Measurements from ENCODE around the gene SFTPB.

DNA sequence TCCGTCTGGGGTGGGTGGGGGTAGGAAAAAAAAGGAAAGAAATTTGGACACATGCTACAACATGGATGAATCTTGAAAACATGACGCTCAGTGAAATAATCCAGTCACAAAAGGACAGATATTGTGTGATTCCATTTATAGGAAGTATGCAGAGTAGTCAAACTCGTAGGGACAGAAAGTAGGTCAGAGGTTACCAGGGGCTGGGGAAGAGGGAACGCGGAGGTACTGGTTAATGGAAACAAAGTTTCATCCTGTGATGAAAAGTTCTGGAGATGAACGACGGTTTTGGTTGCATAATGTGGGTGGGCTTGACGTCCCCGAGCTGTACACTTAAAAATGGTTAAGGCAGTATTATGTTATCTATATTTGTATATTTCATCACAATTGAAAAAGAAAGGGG lies 4.5 kb upstream of the SFTPB start:
- TF ChIP-seq ZNF70 (CRISPR knock-in tag; IDR thresholded peaks at IDR 0.05) (no peak), ARNTL (CRISPR knock-in tag; IDR thresholded peaks at IDR 0.05; ENCODE audit: borderline replicate concordance, low read depth) (no peak), OSR1 (CRISPR knock-in tag; IDR thresholded peaks at IDR 0.05) (no peak), SNAI2 (CRISPR knock-in tag; IDR thresholded peaks at IDR 0.05) (no peak), ZFP3 (CRISPR knock-in tag; IDR thresholded peaks at IDR 0.05) (no peak), PPARA (CRISPR knock-in tag; IDR thresholded peaks at IDR 0.05; ENCODE audit: borderline replicate concordance) (no peak), BACH2 (CRISPR knock-in tag; IDR thresholded peaks at IDR 0.05; ENCODE audit: borderline replicate concordance) (no peak), ZC3H10 (CRISPR knock-in tag; IDR thresholded peaks at IDR 0.05) (no peak), TCF4 (CRISPR knock-in tag; IDR thresholded peaks at IDR 0.05; ENCODE audit: borderline replicate concordance) (no peak)
- TF ChIP-seq, protein P1, sequence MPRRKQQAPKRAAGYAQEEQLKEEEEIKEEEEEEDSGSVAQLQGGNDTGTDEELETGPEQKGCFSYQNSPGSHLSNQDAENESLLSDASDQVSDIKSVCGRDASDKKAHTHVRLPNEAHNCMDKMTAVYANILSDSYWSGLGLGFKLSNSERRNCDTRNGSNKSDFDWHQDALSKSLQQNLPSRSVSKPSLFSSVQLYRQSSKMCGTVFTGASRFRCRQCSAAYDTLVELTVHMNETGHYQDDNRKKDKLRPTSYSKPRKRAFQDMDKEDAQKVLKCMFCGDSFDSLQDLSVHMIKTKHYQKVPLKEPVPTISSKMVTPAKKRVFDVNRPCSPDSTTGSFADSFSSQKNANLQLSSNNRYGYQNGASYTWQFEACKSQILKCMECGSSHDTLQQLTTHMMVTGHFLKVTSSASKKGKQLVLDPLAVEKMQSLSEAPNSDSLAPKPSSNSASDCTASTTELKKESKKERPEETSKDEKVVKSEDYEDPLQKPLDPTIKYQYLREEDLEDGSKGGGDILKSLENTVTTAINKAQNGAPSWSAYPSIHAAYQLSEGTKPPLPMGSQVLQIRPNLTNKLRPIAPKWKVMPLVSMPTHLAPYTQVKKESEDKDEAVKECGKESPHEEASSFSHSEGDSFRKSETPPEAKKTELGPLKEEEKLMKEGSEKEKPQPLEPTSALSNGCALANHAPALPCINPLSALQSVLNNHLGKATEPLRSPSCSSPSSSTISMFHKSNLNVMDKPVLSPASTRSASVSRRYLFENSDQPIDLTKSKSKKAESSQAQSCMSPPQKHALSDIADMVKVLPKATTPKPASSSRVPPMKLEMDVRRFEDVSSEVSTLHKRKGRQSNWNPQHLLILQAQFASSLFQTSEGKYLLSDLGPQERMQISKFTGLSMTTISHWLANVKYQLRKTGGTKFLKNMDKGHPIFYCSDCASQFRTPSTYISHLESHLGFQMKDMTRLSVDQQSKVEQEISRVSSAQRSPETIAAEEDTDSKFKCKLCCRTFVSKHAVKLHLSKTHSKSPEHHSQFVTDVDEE (CRISPR knock-in tag; IDR thresholded peaks at IDR 0.05): no peak
- TF ChIP-seq, protein P2, sequence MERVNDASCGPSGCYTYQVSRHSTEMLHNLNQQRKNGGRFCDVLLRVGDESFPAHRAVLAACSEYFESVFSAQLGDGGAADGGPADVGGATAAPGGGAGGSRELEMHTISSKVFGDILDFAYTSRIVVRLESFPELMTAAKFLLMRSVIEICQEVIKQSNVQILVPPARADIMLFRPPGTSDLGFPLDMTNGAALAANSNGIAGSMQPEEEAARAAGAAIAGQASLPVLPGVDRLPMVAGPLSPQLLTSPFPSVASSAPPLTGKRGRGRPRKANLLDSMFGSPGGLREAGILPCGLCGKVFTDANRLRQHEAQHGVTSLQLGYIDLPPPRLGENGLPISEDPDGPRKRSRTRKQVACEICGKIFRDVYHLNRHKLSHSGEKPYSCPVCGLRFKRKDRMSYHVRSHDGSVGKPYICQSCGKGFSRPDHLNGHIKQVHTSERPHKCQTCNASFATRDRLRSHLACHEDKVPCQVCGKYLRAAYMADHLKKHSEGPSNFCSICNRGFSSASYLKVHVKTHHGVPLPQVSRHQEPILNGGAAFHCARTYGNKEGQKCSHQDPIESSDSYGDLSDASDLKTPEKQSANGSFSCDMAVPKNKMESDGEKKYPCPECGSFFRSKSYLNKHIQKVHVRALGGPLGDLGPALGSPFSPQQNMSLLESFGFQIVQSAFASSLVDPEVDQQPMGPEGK (CRISPR knock-in tag; IDR thresholded peaks at IDR 0.05; ENCODE audit: borderline replicate concordance): no peak
- TF ChIP-seq, protein P3, sequence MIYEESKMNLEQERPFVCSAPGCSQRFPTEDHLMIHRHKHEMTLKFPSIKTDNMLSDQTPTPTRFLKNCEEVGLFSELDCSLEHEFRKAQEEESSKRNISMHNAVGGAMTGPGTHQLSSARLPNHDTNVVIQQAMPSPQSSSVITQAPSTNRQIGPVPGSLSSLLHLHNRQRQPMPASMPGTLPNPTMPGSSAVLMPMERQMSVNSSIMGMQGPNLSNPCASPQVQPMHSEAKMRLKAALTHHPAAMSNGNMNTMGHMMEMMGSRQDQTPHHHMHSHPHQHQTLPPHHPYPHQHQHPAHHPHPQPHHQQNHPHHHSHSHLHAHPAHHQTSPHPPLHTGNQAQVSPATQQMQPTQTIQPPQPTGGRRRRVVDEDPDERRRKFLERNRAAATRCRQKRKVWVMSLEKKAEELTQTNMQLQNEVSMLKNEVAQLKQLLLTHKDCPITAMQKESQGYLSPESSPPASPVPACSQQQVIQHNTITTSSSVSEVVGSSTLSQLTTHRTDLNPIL (CRISPR knock-in tag; IDR thresholded peaks at IDR 0.05; ENCODE audit: low read depth): no peak
